SK-N-SH (cell line): ENCODE results near the gene ANO9. TPM values are rescaled to one million over a fixed set of nuclear protein-coding genes. Genes with fewer than 3 reads are reported as not detected.

Experiments used
- CTCF ChIA-PET: fragments of 300-600, 350-600 bp; formaldehyde crosslinking; extraction: SDS; loops from one replicate; lab custom pipeline; 2021; lab: Yijun Ruan, JAX
- POLR2A ChIA-PET: fragments of 350-600 bp; sonication (Branson Sonifier 250); formaldehyde crosslinking; extraction: SDS; loops from one replicate; lab custom pipeline; 2020; ENCODE audit warnings: antibody characterized with exemption, inconsistent platforms; lab: Yijun Ruan, JAX
- DNase-seq: peaks from one replicate; pipeline ENCODE4 v3.0.0; 2012
- H2AFZ ChIP-seq: fragments of 200-600 bp; sonication (generic); 2 replicates; pipeline ENCODE4 v1.8.1; 2016; ENCODE audit warnings: antibody characterized with exemption, mild to moderate bottlenecking, low read depth
- H3F3A ChIP-seq: fragments of 200-600 bp; sonication (generic); replicated peaks from 2 replicates; pipeline ENCODE3; 2016; ENCODE audit warnings: antibody characterized with exemption, mild to moderate bottlenecking; ENCODE audit not compliant: insufficient read depth
- H3K27ac ChIP-seq, 2 experiments: fragments of 200-500 bp in 1 of 2; fragments of 200-600 bp in 1 of 2; sonication (Bioruptor generic) in 1 of 2; sonication (generic), shearing (Covaris generic) in 1 of 2; 2 replicates each; pipeline versions ENCODE4 v1.5.1 to v1.6.1; 2014 to 2016; ENCODE audit warnings: low read depth in 2 of 2, inconsistent platforms in 1 of 2, low read length in 1 of 2, mild to moderate bottlenecking in 1 of 2, mixed read lengths in 1 of 2
- H3K27me3 ChIP-seq: fragments of 200-600 bp; sonication (generic), shearing (Covaris generic); 2 replicates; pipeline ENCODE4 v1.6.1; 2016; ENCODE audit warnings: mixed run types; ENCODE audit not compliant: insufficient read depth
- H3K36me3 ChIP-seq, 2 experiments: fragments of 200-500 bp in 1 of 2; fragments of 200-600 bp in 1 of 2; sonication (Bioruptor generic) in 1 of 2; sonication (generic) in 1 of 2; replicated peaks in 1 of 2; 2 replicates each; pipeline versions ENCODE3 to v1.5.1; 2014 to 2016; ENCODE audit warnings: low read length in 1 of 2, mild to moderate bottlenecking in 1 of 2; ENCODE audit not compliant: insufficient read depth in 2 of 2, control insufficient read depth in 1 of 2
- H3K4me1 ChIP-seq, 2 experiments: fragments of 200-500 bp in 1 of 2; fragments of 200-600 bp in 1 of 2; sonication (Bioruptor generic) in 1 of 2; sonication (generic), shearing (Covaris generic) in 1 of 2; 2 replicates each; pipeline versions ENCODE4 v1.5.1 to v1.6.1; 2014 to 2016; ENCODE audit warnings: low read depth in 1 of 2, low read length in 1 of 2, mixed run types in 1 of 2; ENCODE audit not compliant: insufficient read depth in 2 of 2, control insufficient read depth in 1 of 2
- H3K4me2 ChIP-seq: fragments of 200-600 bp; sonication (generic), shearing (Covaris generic); 2 replicates; pipeline ENCODE4 v1.6.1; 2017; ENCODE audit warnings: mixed run types
- H3K4me3 ChIP-seq, 2 experiments: fragments of 200-500 bp in 1 of 2; fragments of 200-600 bp in 1 of 2; sonication (Bioruptor generic) in 1 of 2; sonication (generic), shearing (Covaris generic) in 1 of 2; 2 replicates each; pipeline versions ENCODE4 v1.5.1 to v1.8.1; 2014 to 2016; ENCODE audit warnings: low read depth in 2 of 2, inconsistent platforms in 1 of 2, low read length in 1 of 2, mild to moderate bottlenecking in 1 of 2, mixed read lengths in 1 of 2, moderate library complexity in 1 of 2
- H3K79me2 ChIP-seq: fragments of 200-600 bp; sonication (generic); 2 replicates; pipeline ENCODE4 v1.8.1; 2017; ENCODE audit warnings: mild to moderate bottlenecking; ENCODE audit not compliant: insufficient read depth
- H3K9ac ChIP-seq: fragments of 200-600 bp; sonication (generic); 2 replicates; pipeline ENCODE4 v1.6.1; 2017; ENCODE audit warnings: mixed run types
- H3K9me2 ChIP-seq: fragments of 200-600 bp; sonication (generic); 2 replicates; pipeline ENCODE4 v1.6.1; 2017; ENCODE audit warnings: mixed run types
- H3K9me3 ChIP-seq: fragments of 200-600 bp; sonication (generic); 2 replicates; pipeline ENCODE4 v1.6.1; 2017; ENCODE audit warnings: mixed run types, mild to moderate bottlenecking, moderate library complexity
- H4K20me1 ChIP-seq: fragments of 200-600 bp; sonication (generic); 2 replicates; pipeline ENCODE4 v1.6.1; 2017; ENCODE audit warnings: mild to moderate bottlenecking, mixed run types; ENCODE audit not compliant: insufficient read depth
- ELF1 ChIP-seq: IDR thresholded peaks from 2 replicates; pipeline ENCODE4 v1.4.0; 2012
- EP300 ChIP-seq, 2 experiments: IDR thresholded peaks; 2 replicates each; pipeline versions ENCODE4 v1.4.0 to v1.6.1; 2012; ENCODE audit warnings: borderline replicate concordance in 1 of 2, low read depth in 1 of 2, low read length in 1 of 2
- EZH2phosphoT487 ChIP-seq: fragments of 200-600 bp; sonication (generic); IDR thresholded peaks from 2 replicates; pipeline ENCODE4 v1.6.1; 2017; ENCODE audit warnings: low read depth, mixed run types, mild to moderate bottlenecking, antibody characterized with exemption, moderate library complexity, borderline replicate concordance
- FOSL2 ChIP-seq: IDR thresholded peaks from 2 replicates; pipeline ENCODE4 v1.4.0; 2012; ENCODE audit warnings: low read depth, mild to moderate bottlenecking, moderate library complexity, borderline replicate concordance
- FOXJ3 ChIP-seq: sonication (generic); formaldehyde crosslinking; IDR thresholded peaks from 2 replicates; pipeline ENCODE4 v1.5.1; 2020; ENCODE audit warnings: mild to moderate bottlenecking, missing genetic modification reagents
- FOXM1 ChIP-seq: IDR thresholded peaks from 2 replicates; pipeline ENCODE4 v1.4.0; 2012; ENCODE audit warnings: low read depth, mild to moderate bottlenecking
- MXI1 ChIP-seq: IDR thresholded peaks from 2 replicates; pipeline ENCODE4 v1.6.1; 2012; ENCODE audit warnings: mild to moderate bottlenecking, low read depth, low read length, improper control_type of control experiment
- NRF1 ChIP-seq: IDR thresholded peaks from 2 replicates; pipeline ENCODE4 v1.6.1; 2012; ENCODE audit warnings: low read depth, mild to moderate bottlenecking, low read length
- RXRA ChIP-seq: IDR thresholded peaks from 2 replicates; pipeline ENCODE4 v1.4.0; 2012; ENCODE audit warnings: low read depth, mild to moderate bottlenecking, borderline replicate concordance
- TAF1 ChIP-seq: IDR thresholded peaks from 2 replicates; pipeline ENCODE4 v1.6.1; 2012; ENCODE audit warnings: low read depth, mild to moderate bottlenecking, low read length, moderate library complexity, borderline replicate concordance
- TEAD4 ChIP-seq: IDR thresholded peaks from 2 replicates; pipeline ENCODE4 v1.4.0; 2012; ENCODE audit warnings: mild to moderate bottlenecking, borderline replicate concordance; ENCODE audit not compliant: insufficient read depth
- YY1 ChIP-seq: IDR thresholded peaks from 2 replicates; pipeline ENCODE4 v1.4.0; 2012; ENCODE audit warnings: low read depth, mild to moderate bottlenecking
- WGBS: methylation state at CpG from one replicate; pipeline ENCODE4 v1.1.6; 2017; ENCODE audit warnings: low lambda C conversion rate; 5-methylcytosine and 5-hydroxymethylcytosine counted together
- polyA plus RNA-seq, 3 experiments: library from polyadenylated mRNA; depleted of rRNA; stranded (reverse); fragments of >200 nt; gene quantifications; 2 replicates each; pipeline ENCODE4 v1.2.3, GENCODE V29; 2012
- TF ChIP-seq, protein P1 (sequence below): fragments of 150-350 bp; IDR thresholded peaks from 2 replicates; pipeline ENCODE4 v1.6.1; 2016; ENCODE audit warnings: mild to moderate bottlenecking, low read depth, low read length
- TF ChIP-seq, protein P2 (sequence below): IDR thresholded peaks from 2 replicates; pipeline ENCODE4; 2012
- TF ChIP-seq, protein P3 (sequence below): IDR thresholded peaks from 2 replicates; pipeline ENCODE4 v1.4.0; 2012; ENCODE audit warnings: low read depth, borderline replicate concordance
- TF ChIP-seq, protein P4 (sequence below): IDR thresholded peaks from 2 replicates; pipeline ENCODE4 v1.4.0; 2012; ENCODE audit warnings: low read depth, borderline replicate concordance

Gene ANO9
- polyA plus RNA-seq, 1 of the 3 experiments (the other 2 are of a cell fraction) = 0.12 TPM

DNA sequence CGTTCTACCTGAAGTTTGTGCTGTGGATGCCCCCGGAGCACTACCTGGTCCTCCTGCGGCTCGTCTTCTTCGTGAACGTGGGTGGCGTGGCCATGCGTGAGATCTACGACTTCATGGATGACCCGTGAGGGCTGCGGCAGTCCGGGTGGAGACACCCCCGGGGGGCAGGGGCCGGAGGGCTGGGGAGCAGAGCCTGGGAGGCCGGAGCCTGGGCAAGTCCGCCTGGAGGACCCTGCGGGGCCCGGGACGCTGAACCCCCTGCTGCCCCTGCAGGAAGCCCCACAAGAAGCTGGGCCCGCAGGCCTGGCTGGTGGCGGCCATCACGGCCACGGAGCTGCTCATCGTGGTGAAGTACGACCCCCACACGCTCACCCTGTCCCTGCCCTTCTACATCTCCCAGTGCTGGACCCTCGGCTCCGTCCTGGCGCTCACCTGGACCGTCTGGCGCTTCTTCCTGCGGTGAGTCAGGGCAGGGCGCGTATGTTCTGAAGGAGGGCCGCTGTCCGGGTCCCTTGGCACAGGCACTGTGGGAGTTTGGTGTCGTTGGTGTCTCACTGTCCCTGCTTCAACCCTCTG is 47.9 kb upstream of the ANO9 start:
- 94% methylated on average over 22 of the region's 37 CpGs for WGBS
- no peak overlapping the region for H3K9ac ChIP-seq
- TF ChIP-seq, protein P1, sequence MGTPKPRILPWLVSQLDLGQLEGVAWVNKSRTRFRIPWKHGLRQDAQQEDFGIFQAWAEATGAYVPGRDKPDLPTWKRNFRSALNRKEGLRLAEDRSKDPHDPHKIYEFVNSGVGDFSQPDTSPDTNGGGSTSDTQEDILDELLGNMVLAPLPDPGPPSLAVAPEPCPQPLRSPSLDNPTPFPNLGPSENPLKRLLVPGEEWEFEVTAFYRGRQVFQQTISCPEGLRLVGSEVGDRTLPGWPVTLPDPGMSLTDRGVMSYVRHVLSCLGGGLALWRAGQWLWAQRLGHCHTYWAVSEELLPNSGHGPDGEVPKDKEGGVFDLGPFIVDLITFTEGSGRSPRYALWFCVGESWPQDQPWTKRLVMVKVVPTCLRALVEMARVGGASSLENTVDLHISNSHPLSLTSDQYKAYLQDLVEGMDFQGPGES = no peak
- TF ChIP-seq, protein P2, sequence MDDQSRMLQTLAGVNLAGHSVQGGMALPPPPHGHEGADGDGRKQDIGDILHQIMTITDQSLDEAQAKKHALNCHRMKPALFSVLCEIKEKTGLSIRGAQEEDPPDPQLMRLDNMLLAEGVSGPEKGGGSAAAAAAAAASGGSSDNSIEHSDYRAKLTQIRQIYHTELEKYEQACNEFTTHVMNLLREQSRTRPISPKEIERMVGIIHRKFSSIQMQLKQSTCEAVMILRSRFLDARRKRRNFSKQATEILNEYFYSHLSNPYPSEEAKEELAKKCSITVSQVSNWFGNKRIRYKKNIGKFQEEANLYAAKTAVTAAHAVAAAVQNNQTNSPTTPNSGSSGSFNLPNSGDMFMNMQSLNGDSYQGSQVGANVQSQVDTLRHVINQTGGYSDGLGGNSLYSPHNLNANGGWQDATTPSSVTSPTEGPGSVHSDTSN = no peak
- no peak for TF ChIP-seq MXI1
- TF ChIP-seq ELF1 = no peak
- TF ChIP-seq YY1 = no peak
- no peak for DNase-seq
- POLR2A ChIA-PET = interaction anchor here (1.1 kb wide), 1 partner anchor 12 kb away, joined by 3 read pairs; no protein-coding TSS in a partner anchor
- CTCF ChIA-PET = no interaction called here
- no peaks in the 10 kb centered on the region for H3F3A ChIP-seq
- H4K20me1 ChIP-seq = no peaks in the 10 kb centered on the region
- H3K27ac ChIP-seq = no peak overlapping the region
- H3K9me2 ChIP-seq = no peaks in the 10 kb centered on the region
- H3K4me2 ChIP-seq = no peak overlapping the region
- peaks cover 0 to 30% of the 10 kb centered on the region in 2 experiments for H3K36me3 ChIP-seq
- H3K4me1 ChIP-seq = no peaks in the 10 kb centered on the region
- H3K27me3 ChIP-seq = no peaks in the 10 kb centered on the region
- no peaks in the 10 kb centered on the region; the same call in 1 of the 2 replicates for H3K79me2 ChIP-seq
- no peak overlapping the region for H2AFZ ChIP-seq
- no peaks in the 10 kb centered on the region for H3K9me3 ChIP-seq
- no peak overlapping the region for H3K4me3 ChIP-seq

DNA sequence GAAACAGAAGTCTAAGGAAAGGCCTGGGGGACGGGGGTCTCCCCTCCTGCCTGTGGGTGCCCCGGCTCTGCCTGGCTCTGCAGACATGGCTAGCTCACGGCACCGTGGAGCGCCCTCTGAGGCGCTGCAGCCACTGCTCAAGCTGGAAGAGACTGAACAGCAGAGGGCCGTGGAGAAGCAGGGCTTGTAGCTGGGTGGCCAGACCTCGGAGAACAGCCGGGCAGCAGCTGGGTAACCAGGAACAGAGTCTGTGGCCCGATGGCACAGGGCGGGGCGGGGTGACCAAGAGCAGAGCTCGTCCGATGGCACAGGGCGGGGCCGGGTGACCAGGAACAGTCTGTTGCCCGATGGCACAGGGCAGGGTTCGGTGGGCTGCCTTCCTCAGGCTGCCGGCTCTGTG is 47.2 kb upstream of the ANO9 start:
- H3K79me2 ChIP-seq = no peaks in the 10 kb centered on the region; the same call in 1 of the 2 replicates
- no peaks in the 10 kb centered on the region for H3K4me1 ChIP-seq
- ChIA-PET POLR2A (no interaction called here), CTCF (no interaction called here)
- H2AFZ ChIP-seq = no peak overlapping the region
- no peaks in the 10 kb centered on the region for H4K20me1 ChIP-seq
- no peak overlapping the region for H3K4me2 ChIP-seq
- no peak overlapping the region for H3K4me3 ChIP-seq
- H3K27me3 ChIP-seq = no peaks in the 10 kb centered on the region
- WGBS = 97% methylated on average over 16 of the region's 19 CpGs
- H3K27ac ChIP-seq = no peak overlapping the region
- H3K9me2 ChIP-seq = no peaks in the 10 kb centered on the region
- no peak overlapping the region for H3K9ac ChIP-seq
- no peaks in the 10 kb centered on the region for H3K9me3 ChIP-seq
- TF ChIP-seq, protein P3, sequence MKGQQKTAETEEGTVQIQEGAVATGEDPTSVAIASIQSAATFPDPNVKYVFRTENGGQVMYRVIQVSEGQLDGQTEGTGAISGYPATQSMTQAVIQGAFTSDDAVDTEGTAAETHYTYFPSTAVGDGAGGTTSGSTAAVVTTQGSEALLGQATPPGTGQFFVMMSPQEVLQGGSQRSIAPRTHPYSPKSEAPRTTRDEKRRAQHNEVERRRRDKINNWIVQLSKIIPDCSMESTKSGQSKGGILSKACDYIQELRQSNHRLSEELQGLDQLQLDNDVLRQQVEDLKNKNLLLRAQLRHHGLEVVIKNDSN = no peak
- TF ChIP-seq EP300 (IDR thresholded peaks at IDR 0.05; ENCODE audit: borderline replicate concordance in 1 of 2, low read depth in 1 of 2, low read length in 1 of 2) = no peak
- no peak for TF ChIP-seq NRF1
- no peak for TF ChIP-seq RXRA
- TF ChIP-seq FOXJ3 (CRISPR knock-in tag) = no peak
- no peak for TF ChIP-seq EZH2phosphoT487
- no peak for TF ChIP-seq TEAD4
- TF ChIP-seq ELF1 = no peak
- TF ChIP-seq FOXM1 = no peak
- TF ChIP-seq FOSL2 = no peak
- no peak for TF ChIP-seq TAF1
- TF ChIP-seq, protein P4, sequence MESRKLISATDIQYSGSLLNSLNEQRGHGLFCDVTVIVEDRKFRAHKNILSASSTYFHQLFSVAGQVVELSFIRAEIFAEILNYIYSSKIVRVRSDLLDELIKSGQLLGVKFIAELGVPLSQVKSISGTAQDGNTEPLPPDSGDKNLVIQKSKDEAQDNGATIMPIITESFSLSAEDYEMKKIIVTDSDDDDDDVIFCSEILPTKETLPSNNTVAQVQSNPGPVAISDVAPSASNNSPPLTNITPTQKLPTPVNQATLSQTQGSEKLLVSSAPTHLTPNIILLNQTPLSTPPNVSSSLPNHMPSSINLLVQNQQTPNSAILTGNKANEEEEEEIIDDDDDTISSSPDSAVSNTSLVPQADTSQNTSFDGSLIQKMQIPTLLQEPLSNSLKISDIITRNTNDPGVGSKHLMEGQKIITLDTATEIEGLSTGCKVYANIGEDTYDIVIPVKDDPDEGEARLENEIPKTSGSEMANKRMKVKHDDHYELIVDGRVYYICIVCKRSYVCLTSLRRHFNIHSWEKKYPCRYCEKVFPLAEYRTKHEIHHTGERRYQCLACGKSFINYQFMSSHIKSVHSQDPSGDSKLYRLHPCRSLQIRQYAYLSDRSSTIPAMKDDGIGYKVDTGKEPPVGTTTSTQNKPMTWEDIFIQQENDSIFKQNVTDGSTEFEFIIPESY = no peak
- TF ChIP-seq, all 33 proteins: peak for 0
- no peak for DNase-seq
- H3K36me3 ChIP-seq = peaks cover 0 to 26% of the 10 kb centered on the region in 2 experiments
- H3F3A ChIP-seq = no peaks in the 10 kb centered on the region
